Panc1 (cell line): ENCODE results near the gene HABP2. TPM values are rescaled to one million over a fixed set of nuclear protein-coding genes. Genes with fewer than 3 reads are reported as not detected.

Experiments used
- ATAC-seq: fragments of 200-7000 bp; cut with Tn5 transposase; 2 replicates; pipeline ENCODE4 v1.9.1; 2020; ENCODE audit warnings: mild to moderate bottlenecking, moderate library complexity
- BruUV-seq: library from RNA; stranded (reverse); fragments of 400-500 nt; replicated peaks from 2 replicates; lab custom pipeline; 2021; lab: Mats Ljungman, UMichigan
- CTCF ChIA-PET: fragments of 300-600 bp; sonication (Branson Sonifier 250); formaldehyde crosslinking; loops from one replicate; lab custom pipeline; 2022; ENCODE audit warnings: antibody characterized with exemption; lab: Charles Lee
- POLR2A ChIA-PET: fragments of 300-600 bp; sonication (Branson Sonifier 250); formaldehyde crosslinking; loops from one replicate; lab custom pipeline; 2022; ENCODE audit warnings: antibody characterized with exemption; lab: Charles Lee
- DNase-seq: peaks from one replicate; pipeline ENCODE4 v3.0.0-alpha.2; 2010; ENCODE audit warnings: low read depth, low spot score
- H3K27ac ChIP-seq: 2 replicates; pipeline ENCODE4 v1.5.1; 2011; ENCODE audit warnings: mild to moderate bottlenecking, low read length, inconsistent platforms
- H3K27me3 ChIP-seq: fragments of 200-500 bp; sonication (Bioruptor generic); 2 replicates; pipeline ENCODE4 v1.6.0; 2014; ENCODE audit warnings: low read length, inconsistent platforms; ENCODE audit not compliant: control insufficient read depth, insufficient read depth
- H3K36me3 ChIP-seq: fragments of 200-500 bp; sonication (Bioruptor generic); 2 replicates; pipeline ENCODE4 v1.5.1; 2014; ENCODE audit warnings: inconsistent platforms, mild to moderate bottlenecking, low read length, moderate library complexity; ENCODE audit not compliant: control insufficient read depth, insufficient read depth
- H3K4me1 ChIP-seq: 2 replicates; pipeline ENCODE4 v1.5.1; 2011; ENCODE audit warnings: inconsistent platforms, mild to moderate bottlenecking, low read length, moderate library complexity; ENCODE audit not compliant: control insufficient read depth, insufficient read depth
- H3K4me3 ChIP-seq, 2 experiments: 2 replicates each; pipeline ENCODE4 v1.5.1; 2011 to 2012; ENCODE audit warnings: low read depth in 2 of 2, low read length in 2 of 2, mild to moderate bottlenecking in 2 of 2, inconsistent platforms in 1 of 2, moderate library complexity in 1 of 2
- H3K9me3 ChIP-seq: fragments of 200-500 bp; sonication (Bioruptor generic); 2 replicates; pipeline ENCODE4 v1.5.1; 2014; ENCODE audit warnings: low read depth, mild to moderate bottlenecking, inconsistent platforms, low read length, moderate library complexity; ENCODE audit not compliant: control insufficient read depth, insufficient read depth
- CTCF ChIP-seq: fragments of 450-650 bp; IDR thresholded peaks from 2 replicates; pipeline ENCODE4 v1.5.1; 2017; ENCODE audit warnings: mild to moderate bottlenecking
- POLR2AphosphoS5 ChIP-seq: IDR thresholded peaks from 2 replicates; pipeline ENCODE4 v1.6.1; 2012; ENCODE audit warnings: mild to moderate bottlenecking, low read depth, low read length, moderate library complexity
- REST ChIP-seq, 2 experiments: IDR thresholded peaks; 2 replicates each; pipeline ENCODE4 v1.6.1; 2011 to 2012; ENCODE audit warnings: low read depth in 2 of 2, control low read depth in 1 of 2, low read length in 1 of 2, mild to moderate bottlenecking in 1 of 2, moderate library complexity in 1 of 2; ENCODE audit not compliant: insufficient read depth in 1 of 2
- SIN3A ChIP-seq: IDR thresholded peaks from 2 replicates; pipeline ENCODE4 v1.6.1; 2012; ENCODE audit warnings: low read depth, mild to moderate bottlenecking, low read length, moderate library complexity, borderline replicate concordance; ENCODE audit not compliant: insufficient read depth
- TCF7L2 ChIP-seq: IDR thresholded peaks from 2 replicates; pipeline ENCODE4 v1.6.1; 2011; ENCODE audit warnings: mild to moderate bottlenecking, low read depth, low read length, inconsistent platforms
- in situ Hi-C: cut with HindIII; loops from 2 replicates; pipeline ENCODE4 v1.10.0; 2016; ENCODE audit warnings: low sequenced_read_pairs, low pct_unique_long_range_greater_than_20kb
- intact Hi-C: fragments of 100-400 bp; cut with micrococcal nuclease; formaldehyde crosslinking; loops from one replicate; pipeline ENCODE4 v1.10.0; 2022; ENCODE audit not compliant: unreplicated experiment
- total RNA-seq: library from RNA; stranded (reverse); gene quantifications from one replicate; pipeline ENCODE4 v1.2.1, GENCODE V29; 2021; ENCODE audit not compliant: unreplicated experiment

The HABP2 gene
- total RNA-seq, 1 experiment from 2014 or later = 0.13 TPM

DNA sequence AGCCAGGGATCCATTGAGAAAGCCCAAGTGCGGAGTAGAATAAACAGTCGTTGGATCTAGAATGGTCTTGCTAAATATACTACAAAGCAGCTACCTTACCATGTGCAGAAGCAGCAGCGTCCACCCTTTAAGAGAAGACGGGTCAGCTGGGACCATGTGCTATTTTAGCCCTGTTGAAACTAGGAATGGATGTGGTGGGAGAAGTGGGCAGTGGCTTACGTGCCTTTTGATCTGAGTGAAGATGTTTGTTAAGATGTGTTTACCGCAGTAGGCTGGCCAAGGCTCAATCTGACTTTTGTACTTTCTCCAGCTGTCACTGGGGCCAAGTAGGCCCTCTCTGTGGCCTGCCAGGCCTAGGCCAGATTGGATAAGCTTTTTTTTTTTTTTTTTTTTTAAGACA is 9.2 kb downstream of the HABP2 start:
- H3K36me3 ChIP-seq = no peaks in the 10 kb centered on the region
- CTCF ChIA-PET = interaction anchor here (0.6 to 1.0 kb wide), 3 partner anchors 155 to 378 kb away, joined by 3 to 8 read pairs (median 4); no protein-coding TSS in a partner anchor
- in situ Hi-C loops = no loop called here
- BruUV-seq = no TSS peak
- 0 out of 2 replicates have a peak, but pooled peaks cover 7% of the 10 kb centered on the region for H3K27me3 ChIP-seq
- intact Hi-C loops = loop anchor here (5.0 kb wide), 1 partner anchor 170 kb away; no protein-coding TSS in a partner anchor
- POLR2A ChIA-PET = interaction anchor here (0.7 kb wide), 1 partner anchor 49 kb away, joined by 16 read pairs; no protein-coding TSS in a partner anchor
- no peak overlapping the region for H3K27ac ChIP-seq
- H3K4me3 ChIP-seq = no peak overlapping the region
- no peak for DNase-seq
- no peak for ATAC-seq
- H3K4me1 ChIP-seq = 0 out of 2 replicates have a peak, but pooled peaks cover 2% of the 10 kb centered on the region
- no peaks in the 10 kb centered on the region for H3K9me3 ChIP-seq
- TF ChIP-seq POLR2AphosphoS5 (no peak), CTCF (no peak), SIN3A (no peak), REST (IDR thresholded peaks at IDR 0.05; ENCODE audit: insufficient read depth in 1 of 2, low read depth in 2 of 2, low read length in 1 of 2) (no peak), TCF7L2 (no peak)

DNA sequence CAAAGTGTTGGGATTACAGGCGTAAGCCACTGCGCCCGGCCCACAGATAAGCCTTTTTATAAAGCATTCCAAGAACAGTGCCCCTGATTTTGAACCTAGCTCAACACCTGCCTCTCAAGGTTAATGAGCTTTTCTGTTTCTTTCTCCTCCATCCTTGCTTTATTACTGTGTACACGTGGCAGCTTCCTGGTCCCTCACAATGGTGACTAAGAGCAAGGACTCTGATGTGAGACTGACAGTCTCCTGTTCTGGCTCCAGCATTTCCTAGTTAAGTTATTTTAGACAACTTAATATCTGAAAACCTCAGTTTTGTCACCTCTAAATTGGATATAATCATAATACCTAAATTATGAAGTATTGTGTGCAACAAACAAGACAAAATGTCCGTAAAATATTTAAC is 9.9 kb downstream of the HABP2 start:
- CTCF ChIA-PET = interaction anchor here (0.5 to 1.1 kb wide), 3 partner anchors 54 to 421 kb away, joined by 3 to 4 read pairs (median 3); no protein-coding TSS in a partner anchor
- TF ChIP-seq SIN3A (no peak), POLR2AphosphoS5 (no peak), CTCF (no peak), TCF7L2 (no peak), REST (IDR thresholded peaks at IDR 0.05; ENCODE audit: insufficient read depth in 1 of 2, low read depth in 2 of 2, low read length in 1 of 2) (no peak)
- no peak for ATAC-seq
- no peaks in the 10 kb centered on the region for H3K36me3 ChIP-seq
- in situ Hi-C loops = no loop called here
- no peak for DNase-seq
- no peak overlapping the region for H3K27ac ChIP-seq
- POLR2A ChIA-PET = interaction anchor here (0.7 kb wide), 1 partner anchor 49 kb away, joined by 16 read pairs; no protein-coding TSS in a partner anchor
- 0 out of 2 replicates have a peak, but pooled peaks cover 5% of the 10 kb centered on the region for H3K27me3 ChIP-seq
- H3K4me3 ChIP-seq = no peak overlapping the region
- intact Hi-C loops = loop anchor here (5.0 kb wide), 1 partner anchor 170 kb away; no protein-coding TSS in a partner anchor
- 0 out of 2 replicates have a peak, but pooled peaks cover 2% of the 10 kb centered on the region for H3K4me1 ChIP-seq
- H3K9me3 ChIP-seq = no peaks in the 10 kb centered on the region
- BruUV-seq = no TSS peak
